Measurements from ENCODE around the gene FLOT2.

- TF ChIP-seq POLR2AphosphoS5 (IDR thresholded peaks at IDR 0.05; ENCODE audit: borderline replicate concordance, low read depth, low read length) = no peak
- no peak for TF ChIP-seq EZH2 (IDR thresholded peaks at IDR 0.05)
Observed at GRCh38 chr17:28912281-28912937, 14.9 kb upstream of the FLOT2 start.
